Measurements from ENCODE around the gene MEIKIN.
A peak's percentile ranks its signal among the peaks of the same experiment; 100 is the strongest.

MEIKIN gene

GRCh38 chr5:131945551-131946168 lies at the start of gene MEIKIN:
Gene MEIKIN (minus strand): TSS chr5:131945663. CDS start chr5:131945505, 158 bp downstream.
- Mint-ChIP-seq H3K27ac (no peak within 1 kb of the TSS), H3K9me3 (no peaks in the 10 kb centered on the region), H3K4me3 (no peak within 1 kb of the TSS), H3K36me3 (no peaks in the 10 kb centered on the region), H3K4me1 (no peaks in the 10 kb centered on the region)
- DNase-seq (ENCODE audit: low spot score in 2 of 2) (no peak), ATAC-seq (no peak)

- Mint-ChIP-seq H3K36me3 (no peaks in the 10 kb centered on the region), H3K27ac (no peak overlapping the region), H3K4me3 (no peak overlapping the region), H3K4me1 (peaks cover 24% of the 10 kb centered on the region), H3K9me3 (no peaks in the 10 kb centered on the region)
- DNase-seq (ENCODE audit: low spot score in 2 of 2) = no peak
- no peak for ATAC-seq
Observed at GRCh38 chr5:131994533-131995226, 49.2 kb upstream of the MEIKIN start.

GRCh38 chr5:131994090-131994489 lies 48.6 kb upstream of the MEIKIN start:
- Mint-ChIP-seq H3K36me3 (no peaks in the 10 kb centered on the region), H3K9me3 (no peaks in the 10 kb centered on the region), H3K4me3 (no peak overlapping the region), H3K4me1 (peaks cover 23% of the 10 kb centered on the region), H3K27ac (no peak overlapping the region)
- no peak for ATAC-seq
- no peak for DNase-seq (ENCODE audit: low spot score in 2 of 2)

GRCh38 chr5:131993676-131994075 lies 48.2 kb upstream of the MEIKIN start:
- ATAC-seq (no peak), DNase-seq (ENCODE audit: low spot score in 2 of 2) (no peak)
- Mint-ChIP-seq H3K4me1 (peaks cover 19% of the 10 kb centered on the region), H3K36me3 (no peaks in the 10 kb centered on the region), H3K9me3 (no peaks in the 10 kb centered on the region), H3K4me3 (no peak overlapping the region), H3K27ac (no peak overlapping the region)

- Mint-ChIP-seq H3K36me3 (no peaks in the 10 kb centered on the region), H3K9me3 (no peaks in the 10 kb centered on the region), H3K27ac (peak overlapping the region; percentile 7)
Observed at GRCh38 chr5:131992370-131992769, 46.9 kb upstream of the MEIKIN start.

GRCh38 chr5:131991593-131992324 lies 46.3 kb upstream of the MEIKIN start:
- Mint-ChIP-seq H3K27ac (no peak overlapping the region), H3K4me1 (peaks cover 4% of the 10 kb centered on the region), H3K4me3 (no peak overlapping the region), H3K9me3 (no peaks in the 10 kb centered on the region), H3K36me3 (no peaks in the 10 kb centered on the region)
- ATAC-seq (no peak), DNase-seq (ENCODE audit: low spot score in 2 of 2) (no peak)

More at GRCh38 chr5:131992370-131992769, 46.9 kb upstream of the MEIKIN start:
- H3K4me3 Mint-ChIP-seq = no peak overlapping the region
- ATAC-seq (no peak), DNase-seq (ENCODE audit: low spot score in 2 of 2) (no peak)
- H3K4me1 Mint-ChIP-seq = peaks cover 8% of the 10 kb centered on the region

- Mint-ChIP-seq H3K9me3 (no peaks in the 10 kb centered on the region), H3K4me3 (no peak overlapping the region), H3K27ac (no peak overlapping the region), H3K36me3 (no peaks in the 10 kb centered on the region), H3K4me1 (peaks cover 5% of the 10 kb centered on the region)
- ATAC-seq (no peak), DNase-seq (ENCODE audit: low spot score in 2 of 2) (no peak)
Observed at GRCh38 chr5:131990716-131991115, 45.3 kb upstream of the MEIKIN start.

GRCh38 chr5:131988601-131989000 lies 43.1 kb upstream of the MEIKIN start:
- peaks cover 24% of the 10 kb centered on the region for H3K4me1 Mint-ChIP-seq
- no peak overlapping the region for H3K4me3 Mint-ChIP-seq
- no peak for DNase-seq (ENCODE audit: low spot score in 2 of 2)
- no peak overlapping the region for H3K27ac Mint-ChIP-seq
- H3K36me3 Mint-ChIP-seq = no peaks in the 10 kb centered on the region
- H3K9me3 Mint-ChIP-seq = no peaks in the 10 kb centered on the region
- ATAC-seq = no peak

GRCh38 chr5:131987251-131987650 lies 41.8 kb upstream of the MEIKIN start:
- ATAC-seq = no peak
- H3K4me1 Mint-ChIP-seq = peaks cover 37% of the 10 kb centered on the region
- no peak overlapping the region for H3K4me3 Mint-ChIP-seq
- DNase-seq (ENCODE audit: low spot score in 2 of 2) = no peak
- no peaks in the 10 kb centered on the region for H3K9me3 Mint-ChIP-seq
- H3K27ac Mint-ChIP-seq = peak overlapping the region; percentile 6
- H3K36me3 Mint-ChIP-seq = no peaks in the 10 kb centered on the region

GRCh38 chr5:131986161-131986912 lies 40.9 kb upstream of the MEIKIN start:
- Mint-ChIP-seq H3K4me1 (peaks cover 37% of the 10 kb centered on the region), H3K27ac (peak overlapping the region; percentile 3), H3K36me3 (no peaks in the 10 kb centered on the region), H3K9me3 (no peaks in the 10 kb centered on the region), H3K4me3 (no peak overlapping the region)
- DNase-seq (ENCODE audit: low spot score in 2 of 2) (no peak), ATAC-seq (no peak)

GRCh38 chr5:131984956-131985665 lies 39.6 kb upstream of the MEIKIN start:
- no peak overlapping the region for H3K27ac Mint-ChIP-seq
- no peaks in the 10 kb centered on the region for H3K9me3 Mint-ChIP-seq
- no peak for DNase-seq (ENCODE audit: low spot score in 2 of 2)
- no peaks in the 10 kb centered on the region for H3K36me3 Mint-ChIP-seq
- peaks cover 43% of the 10 kb centered on the region for H3K4me1 Mint-ChIP-seq
- H3K4me3 Mint-ChIP-seq = no peak overlapping the region
- no peak for ATAC-seq

- DNase-seq (ENCODE audit: low spot score in 2 of 2) (no peak), ATAC-seq (no peak)
- no peak overlapping the region for H3K4me3 Mint-ChIP-seq
- no peaks in the 10 kb centered on the region for H3K9me3 Mint-ChIP-seq
- peaks cover 43% of the 10 kb centered on the region for H3K4me1 Mint-ChIP-seq
- no peaks in the 10 kb centered on the region for H3K36me3 Mint-ChIP-seq
- peak overlapping the region; percentile 18 for H3K27ac Mint-ChIP-seq
Observed at GRCh38 chr5:131983244-131983771, 37.8 kb upstream of the MEIKIN start.

- Mint-ChIP-seq H3K36me3 (no peaks in the 10 kb centered on the region), H3K9me3 (no peaks in the 10 kb centered on the region), H3K27ac (peak overlapping the region; percentile 6), H3K4me3 (no peak overlapping the region), H3K4me1 (peaks cover 50% of the 10 kb centered on the region)
- ATAC-seq (no peak), DNase-seq (ENCODE audit: low spot score in 2 of 2) (no peak)
Observed at GRCh38 chr5:131981516-131981915, 36.1 kb upstream of the MEIKIN start.

GRCh38 chr5:131980696-131981095 lies 35.2 kb upstream of the MEIKIN start:
- Mint-ChIP-seq H3K27ac (peak overlapping the region; percentile 6), H3K9me3 (no peaks in the 10 kb centered on the region), H3K4me3 (no peak overlapping the region), H3K4me1 (peaks cover 50% of the 10 kb centered on the region), H3K36me3 (no peaks in the 10 kb centered on the region)
- ATAC-seq = no peak
- DNase-seq (ENCODE audit: low spot score in 2 of 2) = no peak

All from stimulated activated effector memory CD8-positive, alpha-beta T cell treated with anti-CD3 and anti-CD28 coated beads, Interleukin-12 subunit alpha, Interleukin-12 subunit beta, amount 100 ng/mL, for 72 hours (primary cell).